ENCODE data around the gene FLACC1.

DNA sequence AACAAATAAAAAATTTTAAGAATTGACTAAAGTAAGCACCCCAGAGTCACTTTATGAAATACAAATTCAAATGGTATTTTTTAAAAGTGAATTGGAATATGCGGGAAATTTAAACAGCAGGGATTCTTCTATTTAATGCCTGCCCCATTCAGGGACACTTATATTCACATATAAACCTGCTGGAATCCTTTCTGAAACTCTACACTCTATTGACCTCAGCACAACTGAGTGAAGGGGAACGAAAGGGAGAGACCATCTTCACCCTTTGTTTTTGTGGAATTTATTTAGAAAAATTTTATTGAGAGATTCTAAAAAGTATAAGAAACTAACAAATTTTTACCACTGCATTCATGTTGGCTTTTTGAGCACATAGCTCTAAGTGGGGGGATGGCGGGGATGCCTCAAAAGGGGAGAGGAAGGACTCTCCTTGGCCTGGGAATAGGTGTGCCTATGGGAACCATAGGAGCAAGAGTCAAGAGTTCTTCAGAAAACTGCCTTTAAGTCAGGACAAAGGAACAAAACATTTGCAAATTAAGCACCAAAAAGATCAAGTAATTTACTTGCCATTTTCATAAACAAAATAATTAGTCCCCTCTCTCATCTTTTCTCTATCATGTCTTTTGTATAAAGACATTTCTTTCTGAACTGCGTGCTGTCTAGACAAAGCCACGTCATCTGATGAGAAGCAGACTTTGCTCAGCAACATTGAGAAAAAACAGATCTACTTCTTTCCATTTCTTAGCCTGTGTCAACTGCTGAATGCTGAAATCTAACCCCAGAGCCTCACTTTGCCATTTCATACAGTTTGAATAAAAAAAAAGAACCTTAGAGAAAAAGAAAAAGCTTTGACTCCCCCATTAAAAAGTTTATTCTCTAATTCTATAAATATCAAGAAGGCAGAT is 21.6 kb upstream of the FLACC1 start:
- TF ChIP-seq, protein P1, sequence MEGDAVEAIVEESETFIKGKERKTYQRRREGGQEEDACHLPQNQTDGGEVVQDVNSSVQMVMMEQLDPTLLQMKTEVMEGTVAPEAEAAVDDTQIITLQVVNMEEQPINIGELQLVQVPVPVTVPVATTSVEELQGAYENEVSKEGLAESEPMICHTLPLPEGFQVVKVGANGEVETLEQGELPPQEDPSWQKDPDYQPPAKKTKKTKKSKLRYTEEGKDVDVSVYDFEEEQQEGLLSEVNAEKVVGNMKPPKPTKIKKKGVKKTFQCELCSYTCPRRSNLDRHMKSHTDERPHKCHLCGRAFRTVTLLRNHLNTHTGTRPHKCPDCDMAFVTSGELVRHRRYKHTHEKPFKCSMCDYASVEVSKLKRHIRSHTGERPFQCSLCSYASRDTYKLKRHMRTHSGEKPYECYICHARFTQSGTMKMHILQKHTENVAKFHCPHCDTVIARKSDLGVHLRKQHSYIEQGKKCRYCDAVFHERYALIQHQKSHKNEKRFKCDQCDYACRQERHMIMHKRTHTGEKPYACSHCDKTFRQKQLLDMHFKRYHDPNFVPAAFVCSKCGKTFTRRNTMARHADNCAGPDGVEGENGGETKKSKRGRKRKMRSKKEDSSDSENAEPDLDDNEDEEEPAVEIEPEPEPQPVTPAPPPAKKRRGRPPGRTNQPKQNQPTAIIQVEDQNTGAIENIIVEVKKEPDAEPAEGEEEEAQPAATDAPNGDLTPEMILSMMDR (conservative IDR thresholded peaks at IDR 0.05; ENCODE audit: low read depth, low read length): no peak
- no peak for TF ChIP-seq EZH2phosphoT487 (IDR thresholded peaks at IDR 0.05; ENCODE audit: borderline replicate concordance, low read length)
